ENCODE data around the gene HEBP2.
"Not testable (repeated sequence)": the region's sequence is repeated elsewhere in the genome, so short reads cannot be mapped to it uniquely, and the experiment has no call there.

Gene HEBP2

GRCh38 chr6:138403801-138404665 is at the start of gene HEBP2:
Gene HEBP2, plus strand, starts transcription at chr6:138404223. Its CDS starts 273 bp downstream, at chr6:138404496.
- DNase-seq, result peak; percentile 92

- no peak for DNase-seq
Observed at GRCh38 chr6:138357928-138358327, 46.1 kb upstream of the HEBP2 start.

- DNase-seq, result not testable (repeated sequence)
Observed at GRCh38 chr6:138368684-138369083, 35.3 kb upstream of the HEBP2 start.

GRCh38 chr6:138370631-138371451 is 33.2 kb upstream of the HEBP2 start:
- no peak for DNase-seq

GRCh38 chr6:138371452-138371711 is 32.6 kb upstream of the HEBP2 start:
- DNase-seq, result no peak

GRCh38 chr6:138371720-138372119 is 32.3 kb upstream of the HEBP2 start:
- DNase-seq, result no peak

- no peak for DNase-seq
Observed at GRCh38 chr6:138372711-138373463, 31.1 kb upstream of the HEBP2 start.

GRCh38 chr6:138374230-138374629 is 29.8 kb upstream of the HEBP2 start:
- no peak for DNase-seq

GRCh38 chr6:138374815-138375214 is 29.2 kb upstream of the HEBP2 start:
- no peak for DNase-seq

GRCh38 chr6:138377042-138377441 is 27.0 kb upstream of the HEBP2 start:
- no peak for DNase-seq

- DNase-seq, result no peak
Observed at GRCh38 chr6:138377844-138378243, 26.2 kb upstream of the HEBP2 start, which contains the start of gene SMIM28. Gene SMIM28, plus strand, starts transcription at chr6:138377905. Its CDS starts 168 bp downstream, at chr6:138378073.

- DNase-seq, result no peak
Observed at GRCh38 chr6:138378463-138378862, 25.6 kb upstream of the HEBP2 start.

- DNase-seq, result no peak
Observed at GRCh38 chr6:138382498-138383265, 21.3 kb upstream of the HEBP2 start.

- DNase-seq, result no peak
Observed at GRCh38 chr6:138383776-138384175, 20.2 kb upstream of the HEBP2 start.

GRCh38 chr6:138386897-138387296 is 17.1 kb upstream of the HEBP2 start:
- DNase-seq, result no peak

GRCh38 chr6:138387577-138388368 is 16.2 kb upstream of the HEBP2 start:
- DNase-seq, result no peak

GRCh38 chr6:138389551-138389950 is 14.5 kb upstream of the HEBP2 start:
- no peak for DNase-seq

- DNase-seq, result no peak
Observed at GRCh38 chr6:138393871-138394783, 9.9 kb upstream of the HEBP2 start.

GRCh38 chr6:138396709-138397108 is 7.3 kb upstream of the HEBP2 start:
- no peak for DNase-seq
